K562 (cell line): ENCODE measurements around the gene GGPS1. TPM values are rescaled to one million over a fixed set of nuclear protein-coding genes. Genes with fewer than 3 reads are reported as not detected.
A peak's percentile ranks its signal among the peaks of the same experiment; 100 is the strongest.

Source experiments
- BDP1 ChIP-seq: IDR thresholded peaks from 3 replicates; pipeline ENCODE4 v1.6.1; 2011; ENCODE audit not compliant: insufficient read length, insufficient read depth
- BMI1 ChIP-seq: fragments of 150-350 bp; IDR thresholded peaks from 2 replicates; pipeline ENCODE4 v1.6.1; 2014; ENCODE audit warnings: low read length
- CTCFL ChIP-seq: IDR thresholded peaks from 2 replicates; pipeline ENCODE4 v1.6.1; 2011; ENCODE audit warnings: borderline replicate concordance, low read depth, mild to moderate bottlenecking, moderate library complexity, low read length; ENCODE audit not compliant: insufficient read depth, poor library complexity, severe bottlenecking
- FOXM1 ChIP-seq, 2 experiments: fragments of 450-650 bp in 1 of 2; sonication (generic) in 1 of 2; formaldehyde crosslinking in 1 of 2; IDR thresholded peaks; 2 replicates each; pipeline versions ENCODE4 v1.6.1 to v1.9.0; 2017 to 2022; ENCODE audit warnings: low read depth in 2 of 2, mild to moderate bottlenecking in 2 of 2, missing genetic modification reagents in 1 of 2, moderate library complexity in 1 of 2
- GMEB1 ChIP-seq: fragments of 250-450 bp; sonication (Bioruptor Pico); IDR thresholded peaks from 2 replicates; pipeline ENCODE4 v1.4.0; 2020; ENCODE audit warnings: mild to moderate bottlenecking
- MAZ ChIP-seq, 2 experiments: fragments of 450-650 bp in 1 of 2; sonication (generic) in 1 of 2; formaldehyde crosslinking; IDR thresholded peaks in 1 of 2; conservative IDR thresholded peaks in 1 of 2; 2 replicates each; pipeline versions ENCODE4 v1.4.0 to v1.5.0; 2020; ENCODE audit warnings: mild to moderate bottlenecking in 1 of 2, missing genetic modification reagents in 1 of 2
- PML ChIP-seq: IDR thresholded peaks from 2 replicates; pipeline ENCODE4 v1.6.1; 2012; ENCODE audit warnings: low read length, inconsistent platforms
- POLR2B ChIP-seq: fragments of 450-650 bp; IDR thresholded peaks from 2 replicates; pipeline ENCODE4 v1.6.1; 2018; ENCODE audit warnings: low read depth; ENCODE audit not compliant: partially characterized antibody
- ZNF583 ChIP-seq: fragments of 250-450 bp; sonication (Bioruptor Pico); IDR thresholded peaks from 2 replicates; pipeline ENCODE4 v1.4.0; 2020
- ZNF584 ChIP-seq: fragments of 200-800 bp; sonication (Bioruptor generic); IDR thresholded peaks from 2 replicates; pipeline ENCODE4 v1.6.1; 2016; ENCODE audit warnings: low read depth, mild to moderate bottlenecking, missing genetic modification characterization, missing compliant biosample characterization
- ZNF655 ChIP-seq: fragments of 250-450 bp; sonication (Bioruptor Pico); IDR thresholded peaks from 2 replicates; pipeline ENCODE4 v1.5.0; 2021
- ZNF766 ChIP-seq: fragments of 200-800 bp; sonication (Bioruptor generic); conservative IDR thresholded peaks from 2 replicates; pipeline ENCODE4 v1.6.1; 2016; ENCODE audit warnings: missing genetic modification characterization, missing compliant biosample characterization
- ZNF830 ChIP-seq: fragments of 250-450 bp; sonication (Bioruptor Pico); IDR thresholded peaks from 2 replicates; pipeline ENCODE4 v1.5.0; 2021; ENCODE audit warnings: mild to moderate bottlenecking
- polyA plus RNA-seq, 8 experiments: library from polyadenylated mRNA; depleted of rRNA in 4 of 8; stranded (reverse) in 5 of 8; unstranded in 3 of 8; fragments of >200 nt; fragmentation: Nextera tagmentation in 2 of 8; fragmentation: Illumina TruSeq in 1 of 8; extraction: Ambion mirVana in 2 of 8; extraction: Trizol in 1 of 8; gene quantifications; 2 replicates each; pipeline versions ENCODE4 v1.2.1 to v1.2.3, GENCODE V29; 2011 to 2014; ENCODE audit warnings: inconsistent platforms in 1 of 8, missing spikeins in 1 of 8
- total RNA-seq, 7 experiments: library from RNA; depleted of rRNA in 6 of 7; stranded (reverse); fragments of >200 nt in 6 of 7; fragmentation: Illumina TruSeq in 2 of 7; extraction: Trizol in 2 of 7; gene quantifications; 2 replicates each; pipeline versions ENCODE4 v1.2.1 to v1.2.3, GENCODE V29; 2011 to 2021; ENCODE audit warnings: low replicate concordance in 1 of 7
- TF ChIP-seq, protein P1 (sequence below): sonication (generic); formaldehyde crosslinking; IDR thresholded peaks from 2 replicates; pipeline ENCODE4 v1.8.0; 2022; ENCODE audit warnings: mild to moderate bottlenecking, missing genetic modification reagents
- TF ChIP-seq, protein P2 (sequence below): fragments of 250-450 bp; sonication (Bioruptor Pico); IDR thresholded peaks from 2 replicates; pipeline ENCODE4 v1.8.0; 2021; ENCODE audit warnings: borderline replicate concordance, mild to moderate bottlenecking, moderate library complexity; ENCODE audit not compliant: poor library complexity, severe bottlenecking

GGPS1 gene
- total and polyA plus RNA-seq, 9 of the 15 experiments (the other 6 are each of a cell fraction or from before 2014, with no cell fraction given), result 18.8 to 104 (median 56.3) TPM

GRCh38 chr1:235367000-235367908 is 38.9 kb downstream of the GGPS1 start, which contains the start of gene TBCE (continued):
- TF ChIP-seq CTCFL (peak; percentile 80), GMEB1 (no peak), ZNF584 (CRISPR knock-in tag) (no peak), ZNF655 (CRISPR knock-in tag) (no peak), BDP1 (no peak), POLR2B (peak; percentile 98), BMI1 (no peak), ZNF766 (CRISPR knock-in tag) (no peak), MAZ (CRISPR knock-in tag; conservative IDR thresholded peaks at IDR 0.05 in 1 of 2, IDR thresholded peaks at IDR 0.05 in 1 of 2) (peak; percentile 87 to 93), ZNF583 (CRISPR knock-in tag) (no peak), FOXM1 (IDR thresholded peaks at IDR 0.05; ENCODE audit: low read depth) (no peak), FOXM1 (CRISPR knock-in tag; IDR thresholded peaks at IDR 0.05; ENCODE audit: low read depth) (0 out of 2 replicates have a peak, but pooled peaks have one; percentile 78), ZNF830 (no peak), PML (peak; percentile 91; the same call in 1 of the 2 replicates)
- TF ChIP-seq, protein P1, sequence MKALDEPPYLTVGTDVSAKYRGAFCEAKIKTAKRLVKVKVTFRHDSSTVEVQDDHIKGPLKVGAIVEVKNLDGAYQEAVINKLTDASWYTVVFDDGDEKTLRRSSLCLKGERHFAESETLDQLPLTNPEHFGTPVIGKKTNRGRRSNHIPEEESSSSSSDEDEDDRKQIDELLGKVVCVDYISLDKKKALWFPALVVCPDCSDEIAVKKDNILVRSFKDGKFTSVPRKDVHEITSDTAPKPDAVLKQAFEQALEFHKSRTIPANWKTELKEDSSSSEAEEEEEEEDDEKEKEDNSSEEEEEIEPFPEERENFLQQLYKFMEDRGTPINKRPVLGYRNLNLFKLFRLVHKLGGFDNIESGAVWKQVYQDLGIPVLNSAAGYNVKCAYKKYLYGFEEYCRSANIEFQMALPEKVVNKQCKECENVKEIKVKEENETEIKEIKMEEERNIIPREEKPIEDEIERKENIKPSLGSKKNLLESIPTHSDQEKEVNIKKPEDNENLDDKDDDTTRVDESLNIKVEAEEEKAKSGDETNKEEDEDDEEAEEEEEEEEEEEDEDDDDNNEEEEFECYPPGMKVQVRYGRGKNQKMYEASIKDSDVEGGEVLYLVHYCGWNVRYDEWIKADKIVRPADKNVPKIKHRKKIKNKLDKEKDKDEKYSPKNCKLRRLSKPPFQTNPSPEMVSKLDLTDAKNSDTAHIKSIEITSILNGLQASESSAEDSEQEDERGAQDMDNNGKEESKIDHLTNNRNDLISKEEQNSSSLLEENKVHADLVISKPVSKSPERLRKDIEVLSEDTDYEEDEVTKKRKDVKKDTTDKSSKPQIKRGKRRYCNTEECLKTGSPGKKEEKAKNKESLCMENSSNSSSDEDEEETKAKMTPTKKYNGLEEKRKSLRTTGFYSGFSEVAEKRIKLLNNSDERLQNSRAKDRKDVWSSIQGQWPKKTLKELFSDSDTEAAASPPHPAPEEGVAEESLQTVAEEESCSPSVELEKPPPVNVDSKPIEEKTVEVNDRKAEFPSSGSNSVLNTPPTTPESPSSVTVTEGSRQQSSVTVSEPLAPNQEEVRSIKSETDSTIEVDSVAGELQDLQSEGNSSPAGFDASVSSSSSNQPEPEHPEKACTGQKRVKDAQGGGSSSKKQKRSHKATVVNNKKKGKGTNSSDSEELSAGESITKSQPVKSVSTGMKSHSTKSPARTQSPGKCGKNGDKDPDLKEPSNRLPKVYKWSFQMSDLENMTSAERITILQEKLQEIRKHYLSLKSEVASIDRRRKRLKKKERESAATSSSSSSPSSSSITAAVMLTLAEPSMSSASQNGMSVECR (CRISPR knock-in tag), result peak; percentile 68; the same call in 1 of the 2 replicates
- TF ChIP-seq, protein P2, sequence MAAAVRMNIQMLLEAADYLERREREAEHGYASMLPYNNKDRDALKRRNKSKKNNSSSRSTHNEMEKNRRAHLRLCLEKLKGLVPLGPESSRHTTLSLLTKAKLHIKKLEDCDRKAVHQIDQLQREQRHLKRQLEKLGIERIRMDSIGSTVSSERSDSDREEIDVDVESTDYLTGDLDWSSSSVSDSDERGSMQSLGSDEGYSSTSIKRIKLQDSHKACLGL (CRISPR knock-in tag), result peak; percentile 53
